PC-3 (cell line): ENCODE results near the gene LATS1. TPM values are rescaled to one million over a fixed set of nuclear protein-coding genes. Genes with fewer than 3 reads are reported as not detected.
"Not testable (repeated sequence)": the region's sequence is repeated elsewhere in the genome, so short reads cannot be mapped to it uniquely, and the experiment has no call there.

ENCODE experiments used
- ATAC-seq: fragments of 200-7000 bp; cut with Tn5 transposase; 2 replicates; pipeline ENCODE4 v1.9.1; 2020; ENCODE audit warnings: mild to moderate bottlenecking, moderate library complexity
- BruUV-seq: library from RNA; stranded (reverse); fragments of 400-500 nt; replicated peaks from 2 replicates; lab custom pipeline; 2021; lab: Mats Ljungman, UMichigan
- CTCF ChIA-PET: fragments of 300-600 bp; sonication (Branson Sonifier 250); formaldehyde crosslinking; loops from one replicate; lab custom pipeline; 2022; ENCODE audit warnings: antibody characterized with exemption; lab: Charles Lee
- POLR2A ChIA-PET: fragments of 300-600 bp; sonication (Branson Sonifier 250); formaldehyde crosslinking; loops from one replicate; lab custom pipeline; 2022; ENCODE audit warnings: antibody characterized with exemption; ENCODE audit not compliant: unreplicated experiment; lab: Charles Lee
- DNase-seq: peaks from one replicate; pipeline ENCODE4 v3.0.0-alpha.2; 2015
- H2AFZ ChIP-seq: fragments of 300-600 bp; sonication (generic); 2 replicates; pipeline ENCODE4 v1.6.0; 2016; ENCODE audit warnings: antibody characterized with exemption, low read length
- H3F3A ChIP-seq: fragments of 300-600 bp; sonication (generic); one replicate; pipeline ENCODE4 v1.6.0; 2017; ENCODE audit warnings: antibody characterized with exemption, low read length, control low read depth, mild to moderate bottlenecking; ENCODE audit not compliant: unreplicated experiment
- H3K27ac ChIP-seq: fragments of 300-600 bp; sonication (generic); 2 replicates; pipeline ENCODE4 v1.5.1; 2016; ENCODE audit warnings: mild to moderate bottlenecking, low read length
- H3K27me3 ChIP-seq: fragments of 300-600 bp; sonication (generic); 2 replicates; pipeline ENCODE4 v1.6.1; 2016; ENCODE audit warnings: low read length, mixed read lengths
- H3K36me3 ChIP-seq: fragments of 300-600 bp; sonication (generic); 2 replicates; pipeline ENCODE4 v1.6.1; 2016; ENCODE audit warnings: low read depth, mixed run types, low read length, mixed read lengths
- H3K4me1 ChIP-seq: fragments of 300-600 bp; sonication (generic); 2 replicates; pipeline ENCODE4 v1.5.1; 2016; ENCODE audit warnings: low read length; ENCODE audit not compliant: insufficient read depth
- H3K4me2 ChIP-seq: fragments of 300-600 bp; sonication (generic); 2 replicates; pipeline ENCODE4 v1.6.0; 2016; ENCODE audit warnings: low read length
- H3K4me3 ChIP-seq: fragments of 300-600 bp; sonication (generic); 2 replicates; pipeline ENCODE4 v1.5.1; 2016; ENCODE audit warnings: mild to moderate bottlenecking, low read length, mixed read lengths
- H3K79me2 ChIP-seq: fragments of 300-600 bp; sonication (generic); 2 replicates; pipeline ENCODE4 v1.6.1; 2017; ENCODE audit warnings: low read length, mixed read lengths
- H3K9ac ChIP-seq: fragments of 300-600 bp; sonication (generic); 2 replicates; pipeline ENCODE4 v1.6.0; 2016; ENCODE audit warnings: mild to moderate bottlenecking, low read length
- H3K9me2 ChIP-seq: fragments of 300-600 bp; sonication (generic); replicated peaks from 2 replicates; pipeline ENCODE4 v1.6.1; 2016; ENCODE audit warnings: mixed run types, low read length, mixed read lengths
- H3K9me3 ChIP-seq: fragments of 300-600 bp; sonication (generic); 2 replicates; pipeline ENCODE4 v1.6.1; 2016; ENCODE audit warnings: low read length, mixed read lengths
- H4K20me1 ChIP-seq: fragments of 300-600 bp; sonication (generic); 2 replicates; pipeline ENCODE4 v1.6.1; 2016; ENCODE audit warnings: low read length, mixed read lengths
- EZH2 ChIP-seq: fragments of 300-600 bp; sonication (generic); IDR thresholded peaks from one replicate; pipeline ENCODE4 v1.6.1; 2017; ENCODE audit warnings: antibody characterized with exemption, mild to moderate bottlenecking, low read length; ENCODE audit not compliant: unreplicated experiment
- EZH2phosphoT487 ChIP-seq: fragments of 300-600 bp; sonication (generic); IDR thresholded peaks from 2 replicates; pipeline ENCODE4 v1.6.1; 2018; ENCODE audit warnings: mild to moderate bottlenecking, antibody characterized with exemption, low read length, borderline replicate concordance
- intact Hi-C: fragments of 100-400 bp; cut with micrococcal nuclease; formaldehyde crosslinking; loops from 2 replicates; pipeline ENCODE4 v1.9.0; 2023
- total RNA-seq: library from RNA; depleted of rRNA; stranded (reverse); fragments of >200 nt; gene quantifications from 2 replicates; pipeline ENCODE4 v1.2.3, GENCODE V29; 2014
- TF ChIP-seq, protein P1 (sequence below): fragments of 300-600 bp; sonication (generic); conservative IDR thresholded peaks from 2 replicates; pipeline ENCODE4 v1.5.1; 2017; ENCODE audit warnings: antibody characterized with exemption, low read depth, mild to moderate bottlenecking, low read length

Gene LATS1
- total RNA-seq, 1 experiment from 2014 or later, result 9.7 TPM

GRCh38 chr6:149691201-149691600 lies 26.7 kb downstream of the LATS1 start:
- no peak overlapping the region for H2AFZ ChIP-seq
- no peak overlapping the region for H3K9ac ChIP-seq
- CTCF ChIA-PET, result no interaction called here
- DNase-seq (no peak), ATAC-seq (no peak)
- H3K27me3 ChIP-seq, result no peaks in the 10 kb centered on the region
- H3K9me3 ChIP-seq, result no peaks in the 10 kb centered on the region
- no peak overlapping the region for H3K4me3 ChIP-seq
- H4K20me1 ChIP-seq, result no peaks in the 10 kb centered on the region
- no peaks in the 10 kb centered on the region for H3K4me1 ChIP-seq
- TF ChIP-seq EZH2phosphoT487, result no peak
- POLR2A ChIA-PET, result no interaction called here
- no peaks in the 10 kb centered on the region for H3K9me2 ChIP-seq
- intact Hi-C loops, result no loop called here
- H3F3A ChIP-seq, result no peaks in the 10 kb centered on the region
- H3K36me3 ChIP-seq, result peaks cover 5% of the 10 kb centered on the region
- BruUV-seq, result no TSS peak
- H3K27ac ChIP-seq, result no peak overlapping the region
- 0 out of 2 replicates have a peak, but pooled peaks cover 3% of the 10 kb centered on the region for H3K79me2 ChIP-seq
- no peak overlapping the region for H3K4me2 ChIP-seq

DNA sequence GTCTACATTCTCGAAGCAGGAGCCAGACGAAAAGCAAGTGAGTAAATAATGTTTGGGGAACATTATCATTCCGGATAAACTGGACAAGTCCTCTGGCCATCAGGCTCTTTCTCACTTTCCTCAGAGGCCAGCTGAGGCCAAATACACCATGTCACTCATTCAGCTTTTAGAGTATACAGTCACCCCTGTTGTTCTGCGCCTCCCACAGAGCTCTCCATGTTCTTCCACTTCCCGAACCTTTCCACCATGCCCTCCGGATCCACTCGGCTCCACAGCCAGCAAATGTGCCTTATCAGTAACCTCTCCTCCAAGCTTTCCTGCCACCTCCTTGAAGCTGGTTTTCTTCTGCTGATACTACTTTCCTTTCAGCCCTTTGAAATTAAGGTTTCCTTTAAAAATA lies 31.7 kb downstream of the LATS1 start:
- Histone ChIP-seq H3K36me3 (peaks cover 6% of the 10 kb centered on the region), H3K9ac (no peak overlapping the region), H4K20me1 (no peaks in the 10 kb centered on the region), H3K79me2 (0 out of 2 replicates have a peak, but pooled peaks cover 8% of the 10 kb centered on the region), H3K4me3 (no peak overlapping the region), H3K9me2 (no peaks in the 10 kb centered on the region), H3K27ac (no peak overlapping the region), H3F3A (no peaks in the 10 kb centered on the region), H3K4me2 (no peak overlapping the region), H2AFZ (no peak overlapping the region), H3K9me3 (no peaks in the 10 kb centered on the region), H3K4me1 (no peaks in the 10 kb centered on the region), H3K27me3 (no peaks in the 10 kb centered on the region)
- BruUV-seq, result no TSS peak
- intact Hi-C loops, result no loop called here
- CTCF ChIA-PET, result no interaction called here
- ATAC-seq (no peak), DNase-seq (no peak)
- TF ChIP-seq, protein P1, sequence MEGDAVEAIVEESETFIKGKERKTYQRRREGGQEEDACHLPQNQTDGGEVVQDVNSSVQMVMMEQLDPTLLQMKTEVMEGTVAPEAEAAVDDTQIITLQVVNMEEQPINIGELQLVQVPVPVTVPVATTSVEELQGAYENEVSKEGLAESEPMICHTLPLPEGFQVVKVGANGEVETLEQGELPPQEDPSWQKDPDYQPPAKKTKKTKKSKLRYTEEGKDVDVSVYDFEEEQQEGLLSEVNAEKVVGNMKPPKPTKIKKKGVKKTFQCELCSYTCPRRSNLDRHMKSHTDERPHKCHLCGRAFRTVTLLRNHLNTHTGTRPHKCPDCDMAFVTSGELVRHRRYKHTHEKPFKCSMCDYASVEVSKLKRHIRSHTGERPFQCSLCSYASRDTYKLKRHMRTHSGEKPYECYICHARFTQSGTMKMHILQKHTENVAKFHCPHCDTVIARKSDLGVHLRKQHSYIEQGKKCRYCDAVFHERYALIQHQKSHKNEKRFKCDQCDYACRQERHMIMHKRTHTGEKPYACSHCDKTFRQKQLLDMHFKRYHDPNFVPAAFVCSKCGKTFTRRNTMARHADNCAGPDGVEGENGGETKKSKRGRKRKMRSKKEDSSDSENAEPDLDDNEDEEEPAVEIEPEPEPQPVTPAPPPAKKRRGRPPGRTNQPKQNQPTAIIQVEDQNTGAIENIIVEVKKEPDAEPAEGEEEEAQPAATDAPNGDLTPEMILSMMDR, result no peak
- no peak for TF ChIP-seq EZH2phosphoT487
- no peak for TF ChIP-seq EZH2
- POLR2A ChIA-PET, result no interaction called here

- no TSS peak for BruUV-seq
- Histone ChIP-seq H3K4me3 (no peak overlapping the region), H3K27ac (no peak overlapping the region), H3K9me3 (no peaks in the 10 kb centered on the region), H3K27me3 (no peaks in the 10 kb centered on the region), H3K36me3 (peaks cover 9% of the 10 kb centered on the region; the same call in 1 of the 2 replicates), H3K4me1 (no peaks in the 10 kb centered on the region), H3K79me2 (0 out of 2 replicates have a peak, but pooled peaks cover 4% of the 10 kb centered on the region), H3K4me2 (no peak overlapping the region), H2AFZ (no peak overlapping the region), H3K9ac (no peak overlapping the region), H3F3A (no peaks in the 10 kb centered on the region), H4K20me1 (no peaks in the 10 kb centered on the region), H3K9me2 (no peaks in the 10 kb centered on the region)
- ChIA-PET CTCF (no interaction called here), POLR2A (no interaction called here)
- TF ChIP-seq EZH2 (no peak), EZH2phosphoT487 (no peak)
- TF ChIP-seq, protein P1, result no peak
- ATAC-seq (no peak), DNase-seq (no peak)
- intact Hi-C loops, result no loop called here
These were observed 34.5 kb downstream of the LATS1 start for GRCh38 chr6:149683256-149683859.

DNA sequence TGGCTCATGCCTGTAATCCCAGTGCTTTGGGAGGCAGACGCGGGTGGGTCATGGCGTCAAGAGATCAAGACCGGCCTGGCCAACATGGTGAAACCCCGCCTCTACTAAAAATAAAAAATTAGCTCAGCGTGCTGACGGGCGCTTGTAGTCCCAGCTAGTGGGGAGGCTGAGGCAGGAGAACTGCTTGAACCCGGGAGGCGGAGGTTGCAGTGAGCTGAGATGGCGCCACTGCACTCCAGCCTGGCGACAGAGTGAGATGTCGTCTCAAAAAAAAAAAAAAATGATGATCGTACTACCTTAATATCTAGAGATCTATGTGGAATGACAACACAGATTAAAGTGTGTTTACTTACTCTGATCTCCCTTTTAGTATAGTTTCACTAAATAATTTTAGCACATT lies 36.1 kb downstream of the LATS1 start:
- CTCF ChIA-PET, result not testable (repeated sequence)

More for the DNA sequence above, 36.1 kb downstream of the LATS1 start:
- BruUV-seq, ATAC-seq, intact Hi-C loops, H3K4me3 ChIP-seq, H3K9me2 ChIP-seq, H2AFZ ChIP-seq, H4K20me1 ChIP-seq, DNase-seq, H3K9ac ChIP-seq, H3K4me2 ChIP-seq, POLR2A ChIA-PET, H3K79me2 ChIP-seq, H3K27me3 ChIP-seq, H3K27ac ChIP-seq, H3F3A ChIP-seq, H3K9me3 ChIP-seq, H3K4me1 ChIP-seq, H3K36me3 ChIP-seq: not testable (repeated sequence)
